MM.1S (cell line): Measurements from ENCODE around the gene SLC17A8.

Experiments
- EZH2 ChIP-seq: fragments of 300-600 bp; sonication (generic); optimal IDR thresholded peaks from 2 replicates; pipeline ENCODE3; 2017; ENCODE audit warnings: low read depth, mild to moderate bottlenecking, antibody characterized with exemption, low read length, mixed read lengths
- TF ChIP-seq, protein P1 (sequence below): fragments of 300-600 bp; sonication (generic); IDR thresholded peaks from 2 replicates; pipeline ENCODE4 v1.5.1; 2016; ENCODE audit warnings: antibody characterized with exemption, low read length, mixed read lengths

DNA sequence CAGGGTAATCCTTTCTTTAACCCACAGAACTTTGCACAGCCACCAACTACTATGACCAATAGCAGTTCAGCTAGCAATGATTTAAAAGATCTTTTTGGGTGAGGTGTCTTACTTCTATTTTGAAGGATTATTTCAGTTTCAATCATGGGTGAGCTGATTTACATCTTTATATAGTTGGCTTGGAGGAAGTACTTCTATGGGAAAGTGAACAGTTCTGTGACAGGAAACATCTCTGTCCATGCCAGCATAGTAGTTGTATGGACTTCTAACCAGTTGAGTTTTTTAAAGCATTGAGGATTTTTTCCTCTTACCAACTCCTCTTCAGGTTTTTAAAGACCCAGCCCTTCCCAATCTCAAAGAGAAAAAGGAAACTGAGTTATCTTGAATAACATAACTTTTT is 17.8 kb upstream of the SLC17A8 start:
- TF ChIP-seq, protein P1, sequence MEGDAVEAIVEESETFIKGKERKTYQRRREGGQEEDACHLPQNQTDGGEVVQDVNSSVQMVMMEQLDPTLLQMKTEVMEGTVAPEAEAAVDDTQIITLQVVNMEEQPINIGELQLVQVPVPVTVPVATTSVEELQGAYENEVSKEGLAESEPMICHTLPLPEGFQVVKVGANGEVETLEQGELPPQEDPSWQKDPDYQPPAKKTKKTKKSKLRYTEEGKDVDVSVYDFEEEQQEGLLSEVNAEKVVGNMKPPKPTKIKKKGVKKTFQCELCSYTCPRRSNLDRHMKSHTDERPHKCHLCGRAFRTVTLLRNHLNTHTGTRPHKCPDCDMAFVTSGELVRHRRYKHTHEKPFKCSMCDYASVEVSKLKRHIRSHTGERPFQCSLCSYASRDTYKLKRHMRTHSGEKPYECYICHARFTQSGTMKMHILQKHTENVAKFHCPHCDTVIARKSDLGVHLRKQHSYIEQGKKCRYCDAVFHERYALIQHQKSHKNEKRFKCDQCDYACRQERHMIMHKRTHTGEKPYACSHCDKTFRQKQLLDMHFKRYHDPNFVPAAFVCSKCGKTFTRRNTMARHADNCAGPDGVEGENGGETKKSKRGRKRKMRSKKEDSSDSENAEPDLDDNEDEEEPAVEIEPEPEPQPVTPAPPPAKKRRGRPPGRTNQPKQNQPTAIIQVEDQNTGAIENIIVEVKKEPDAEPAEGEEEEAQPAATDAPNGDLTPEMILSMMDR, result no peak
- TF ChIP-seq EZH2, result no peak
